ENCODE data around the gene TARM1. TPM values are rescaled to one million over a fixed set of nuclear protein-coding genes. Genes with fewer than 3 reads are reported as not detected.

The TARM1 gene
- total RNA-seq, 1 donor from 2014 or later, result not detected

DNA sequence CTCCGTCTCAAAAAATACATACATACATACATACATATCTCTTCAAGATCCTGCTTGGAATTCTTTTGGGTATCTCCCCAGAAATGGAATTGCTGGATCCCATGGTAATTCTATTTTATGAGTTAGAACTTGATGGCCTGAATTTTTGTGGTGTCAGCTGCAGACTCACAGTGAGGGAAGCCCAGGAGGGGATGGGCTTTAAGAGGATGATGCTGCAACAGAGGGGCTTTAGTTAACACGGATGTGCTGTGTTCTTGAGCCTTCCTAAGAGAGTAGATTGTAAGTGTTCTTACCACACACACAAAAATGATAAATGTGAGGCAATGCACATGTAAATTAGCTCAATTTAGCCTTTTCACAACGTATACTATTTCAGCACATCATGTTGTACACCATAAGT is 58.0 kb downstream of the TARM1 start:
- TF ChIP-seq, protein P1, sequence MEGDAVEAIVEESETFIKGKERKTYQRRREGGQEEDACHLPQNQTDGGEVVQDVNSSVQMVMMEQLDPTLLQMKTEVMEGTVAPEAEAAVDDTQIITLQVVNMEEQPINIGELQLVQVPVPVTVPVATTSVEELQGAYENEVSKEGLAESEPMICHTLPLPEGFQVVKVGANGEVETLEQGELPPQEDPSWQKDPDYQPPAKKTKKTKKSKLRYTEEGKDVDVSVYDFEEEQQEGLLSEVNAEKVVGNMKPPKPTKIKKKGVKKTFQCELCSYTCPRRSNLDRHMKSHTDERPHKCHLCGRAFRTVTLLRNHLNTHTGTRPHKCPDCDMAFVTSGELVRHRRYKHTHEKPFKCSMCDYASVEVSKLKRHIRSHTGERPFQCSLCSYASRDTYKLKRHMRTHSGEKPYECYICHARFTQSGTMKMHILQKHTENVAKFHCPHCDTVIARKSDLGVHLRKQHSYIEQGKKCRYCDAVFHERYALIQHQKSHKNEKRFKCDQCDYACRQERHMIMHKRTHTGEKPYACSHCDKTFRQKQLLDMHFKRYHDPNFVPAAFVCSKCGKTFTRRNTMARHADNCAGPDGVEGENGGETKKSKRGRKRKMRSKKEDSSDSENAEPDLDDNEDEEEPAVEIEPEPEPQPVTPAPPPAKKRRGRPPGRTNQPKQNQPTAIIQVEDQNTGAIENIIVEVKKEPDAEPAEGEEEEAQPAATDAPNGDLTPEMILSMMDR (IDR thresholded peaks at IDR 0.05), result no peak
- H3K4me1 Mint-ChIP-seq (ENCODE audit: low read depth), result no peaks in the 10 kb centered on the region
- no peak for DNase-seq (ENCODE audit: low spot score)
- peaks cover 5% of the 10 kb centered on the region for H3K27me3 Mint-ChIP-seq (ENCODE audit: low read depth)
- no peak overlapping the region for H3K27ac Mint-ChIP-seq (ENCODE audit: unreplicated experiment)
- no peak overlapping the region for H3K4me3 Mint-ChIP-seq (ENCODE audit: unreplicated experiment)
- H3K9me3 Mint-ChIP-seq (ENCODE audit: low read depth), result no peaks in the 10 kb centered on the region
- H3K36me3 Mint-ChIP-seq (ENCODE audit: low read depth), result no peaks in the 10 kb centered on the region

DNA sequence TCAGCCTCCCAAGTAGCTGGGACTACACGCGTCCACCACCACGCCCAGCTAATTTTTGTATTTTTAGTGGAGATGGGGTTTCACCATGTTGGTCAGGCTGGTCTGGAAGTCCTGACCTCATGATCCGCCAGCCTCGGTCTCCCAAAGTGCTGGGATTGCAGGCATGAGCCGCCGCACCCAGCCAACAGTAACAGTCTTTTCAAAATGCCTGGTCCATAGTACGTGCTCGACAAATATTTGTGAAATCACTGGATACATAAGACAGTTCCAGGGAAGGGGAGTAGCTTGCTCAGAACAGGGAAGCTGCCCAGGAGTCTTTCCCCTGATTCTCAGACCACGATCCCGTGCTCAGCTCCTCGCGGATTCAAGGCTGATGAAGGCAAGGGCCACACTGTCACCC is 59.2 kb downstream of the TARM1 start:
- TF ChIP-seq, protein P1 (IDR thresholded peaks at IDR 0.05), result no peak
- Mint-ChIP-seq H3K4me3 (ENCODE audit: unreplicated experiment) (no peak overlapping the region), H3K9me3 (ENCODE audit: low read depth) (no peaks in the 10 kb centered on the region), H3K4me1 (ENCODE audit: low read depth) (no peaks in the 10 kb centered on the region), H3K36me3 (ENCODE audit: low read depth) (no peaks in the 10 kb centered on the region), H3K27ac (ENCODE audit: unreplicated experiment) (no peak overlapping the region), H3K27me3 (ENCODE audit: low read depth) (peaks cover 5% of the 10 kb centered on the region)
- peak; percentile 26 for DNase-seq (ENCODE audit: low spot score)

DNA sequence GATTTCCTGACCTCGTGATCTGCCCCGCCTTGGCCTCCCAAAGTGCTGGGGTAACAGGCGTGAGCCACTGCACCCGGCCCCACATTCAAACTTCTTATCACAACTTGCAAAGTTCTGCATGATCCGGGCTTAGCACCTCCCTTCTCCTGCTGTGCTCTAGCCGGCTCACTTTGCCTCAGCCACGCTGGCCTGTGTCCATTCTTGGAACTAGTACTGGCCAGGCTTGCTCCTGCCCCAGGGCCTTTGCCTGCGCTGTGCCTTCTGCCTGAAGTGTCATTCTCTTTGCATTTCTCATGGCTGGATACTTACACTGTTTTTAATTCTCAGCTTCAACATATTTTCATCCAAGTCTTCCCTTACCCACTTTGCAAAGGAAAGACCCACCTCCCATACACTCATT is 59.8 kb downstream of the TARM1 start:
- no peak overlapping the region for H3K27ac Mint-ChIP-seq (ENCODE audit: unreplicated experiment)

More for the DNA sequence above, 59.8 kb downstream of the TARM1 start:
- Mint-ChIP-seq H3K4me1 (ENCODE audit: low read depth) (no peaks in the 10 kb centered on the region), H3K36me3 (ENCODE audit: low read depth) (no peaks in the 10 kb centered on the region), H3K9me3 (ENCODE audit: low read depth) (no peaks in the 10 kb centered on the region), H3K4me3 (ENCODE audit: unreplicated experiment) (no peak overlapping the region), H3K27me3 (ENCODE audit: low read depth) (peaks cover 5% of the 10 kb centered on the region)
- TF ChIP-seq, protein P1 (IDR thresholded peaks at IDR 0.05), result no peak
- DNase-seq (ENCODE audit: low spot score), result peak; percentile 29

Other genes starting within 250 kb of the TARM1 start
- 184 to 293 TPM (median 292 TPM) in 3 replicates for gene MYADM, start 213.5 kb downstream of the TARM1 start, total RNA-seq
- gene PRKCG, start 199.2 kb downstream of the TARM1 start, total RNA-seq, result 0.15 to 0.56 TPM in 2 of 3 replicates, not detected in the other
- not detected in 3 replicates for gene CACNG7, start 172.1 kb downstream of the TARM1 start, total RNA-seq
- 0.05 TPM in 1 of 3 replicates, not detected in the others for gene CACNG8, start 118.4 kb downstream of the TARM1 start, total RNA-seq
- not detected in 3 replicates for gene CACNG6, start 89.7 kb downstream of the TARM1 start, total RNA-seq
- not detected in 3 replicates for gene VSTM1, start 17.5 kb downstream of the TARM1 start, total RNA-seq
- gene OSCAR, start 19.4 kb upstream of the TARM1 start, total RNA-seq, result 0.21 to 0.48 TPM (median 0.37 TPM) in 3 replicates
- 77.4 to 93.7 TPM (median 92.1 TPM) in 3 replicates for gene NDUFA3, start 21.5 kb upstream of the TARM1 start, total RNA-seq
- 23.3 to 28.5 TPM (median 28.0 TPM) in 3 replicates for gene TFPT, start 34.3 kb upstream of the TARM1 start, total RNA-seq
- 45.8 to 62.5 TPM (median 45.9 TPM) in 3 replicates for gene PRPF31, start 34.4 kb upstream of the TARM1 start, total RNA-seq
- 33.1 to 47.3 TPM (median 33.7 TPM) in 3 replicates for gene CNOT3, start 56.4 kb upstream of the TARM1 start, total RNA-seq
- 4.4 to 6.0 TPM (median 4.5 TPM) in 3 replicates for gene LENG1, start 78.4 kb upstream of the TARM1 start, total RNA-seq
- gene TMC4, start 91.8 kb upstream of the TARM1 start, total RNA-seq, result 0.73 to 3.7 TPM (median 3.2 TPM) in 3 replicates
- gene MBOAT7, start 108.2 kb upstream of the TARM1 start, total RNA-seq, result 71.4 to 83.8 TPM (median 76.6 TPM) in 3 replicates
- gene TSEN34, start 109.9 kb upstream of the TARM1 start, total RNA-seq, result 39.6 to 46.2 TPM (median 40.5 TPM) in 3 replicates
- gene RPS9, start 119.5 kb upstream of the TARM1 start, total RNA-seq, result 689 to 819 TPM (median 699 TPM) in 3 replicates
- gene LILRB3, start 141.6 kb upstream of the TARM1 start, total RNA-seq, result not detected in 3 replicates
- not detected in 3 replicates for gene LILRA6, start 161.4 kb upstream of the TARM1 start, total RNA-seq
- gene LILRB5, start 175.9 kb upstream of the TARM1 start, total RNA-seq, result not detected in 3 replicates
- gene LILRB2, start 199.7 kb upstream of the TARM1 start, total RNA-seq, result not detected in 3 replicates
- not detected in 3 replicates for gene LILRA5, start 231.8 kb upstream of the TARM1 start, total RNA-seq